ENCODE measurements around the gene LCN12.

Gene LCN12

DNA sequence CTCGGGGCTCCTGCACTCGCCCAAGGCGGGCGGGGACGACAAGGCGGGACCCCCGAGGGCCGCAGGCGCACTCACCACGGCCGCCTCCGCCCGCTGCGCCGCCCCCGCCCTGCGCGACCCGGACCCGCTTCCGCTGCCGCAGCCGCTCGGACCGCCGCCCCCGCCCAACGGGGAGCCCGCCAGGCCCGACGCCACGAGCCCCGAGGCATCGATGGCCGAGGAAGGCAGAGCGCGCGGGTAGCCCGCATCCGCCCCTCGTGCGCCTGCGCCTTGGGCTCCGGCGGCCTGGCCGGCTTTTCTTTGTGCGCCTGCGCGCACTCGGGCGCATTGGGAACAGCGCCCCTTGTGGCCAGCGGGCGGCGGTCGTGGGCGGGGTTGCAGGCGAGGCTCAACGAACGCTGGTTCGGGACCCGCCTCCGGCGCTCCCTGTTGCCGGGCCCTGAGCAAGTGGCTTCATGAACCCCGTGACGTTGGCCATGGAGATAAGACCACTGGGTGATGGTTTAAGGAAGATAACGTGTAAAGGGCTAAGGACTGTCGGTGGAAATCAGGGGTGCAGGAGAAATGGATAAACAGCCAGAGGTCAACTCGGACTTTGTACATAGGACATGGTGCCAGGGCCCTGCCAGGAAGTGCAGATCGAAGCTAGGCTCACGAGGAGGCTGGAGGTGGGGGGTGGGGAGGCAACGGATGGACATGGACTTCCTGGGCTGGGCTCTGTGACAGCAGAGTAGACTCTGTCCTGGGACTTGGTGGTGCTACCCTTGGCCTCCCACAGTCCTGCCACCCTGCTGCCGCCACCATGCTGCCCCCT, 7.3 kb upstream of the LCN12 start, which contains the start of the genes C8G and FBXW5:
C8G (plus strand) TSS at position 725 of the 814 bp plus-strand sequence; CDS start at position 803, 78 bp downstream.
FBXW5 (minus strand) TSS at position 220 of the 814 bp plus-strand sequence. CDS start 655 bp downstream, outside the sequence.
- DNase-seq (ENCODE audit: low spot score) = peak; percentile 100
- in situ Hi-C loops (cut with MboI; ENCODE audit: low pct_unique_long_range_greater_than_20kb, low sequenced_read_pairs, unreplicated experiment) = no loop called here
- peak; percentile 96 for TF ChIP-seq CTCF (IDR thresholded peaks at IDR 0.05; ENCODE audit: extremely low read depth, insufficient read depth, missing control alignments)

DNA sequence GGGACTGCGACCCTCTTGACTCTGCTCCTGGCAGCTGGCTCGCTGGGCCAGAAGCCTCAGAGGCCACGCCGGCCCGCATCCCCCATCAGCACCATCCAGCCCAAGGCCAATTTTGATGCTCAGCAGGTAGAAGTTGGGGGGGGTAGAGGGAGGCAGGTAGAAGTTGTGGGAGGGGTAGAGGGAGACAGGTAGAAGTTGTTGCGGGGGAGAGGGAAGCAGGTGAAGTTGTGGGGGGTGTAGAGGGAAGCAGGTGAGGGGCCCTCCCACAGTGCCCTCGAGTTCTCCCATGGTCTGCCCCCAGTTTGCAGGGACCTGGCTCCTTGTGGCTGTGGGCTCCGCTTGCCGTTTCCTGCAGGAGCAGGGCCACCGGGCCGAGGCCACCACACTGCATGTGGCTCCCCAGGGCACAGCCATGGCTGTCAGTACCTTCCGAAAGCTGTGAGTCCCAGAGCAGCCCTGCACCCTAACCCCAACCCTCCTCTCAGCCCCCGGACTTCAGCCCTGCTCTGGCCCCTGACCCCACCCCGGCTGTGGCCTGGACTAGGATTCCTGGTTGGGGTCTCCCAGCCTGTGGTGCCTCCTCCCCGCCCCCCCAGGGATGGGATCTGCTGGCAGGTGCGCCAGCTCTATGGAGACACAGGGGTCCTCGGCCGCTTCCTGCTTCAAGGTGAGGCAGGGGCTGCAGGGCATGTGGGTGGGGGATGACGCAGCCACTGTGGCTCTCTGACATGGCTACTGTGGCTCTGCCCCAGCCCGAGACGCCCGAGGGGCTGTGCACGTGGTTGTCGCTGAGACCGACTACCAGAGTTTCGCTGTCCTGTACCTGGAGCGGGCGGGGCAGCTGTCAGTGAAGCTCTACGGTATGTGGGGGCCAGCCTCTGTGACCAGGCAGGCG, 6.5 kb upstream of the LCN12 start:
- no peak for DNase-seq (ENCODE audit: low spot score)
- in situ Hi-C loops (cut with MboI; ENCODE audit: low pct_unique_long_range_greater_than_20kb, low sequenced_read_pairs, unreplicated experiment) = no loop called here
- no peak for TF ChIP-seq CTCF (IDR thresholded peaks at IDR 0.05; ENCODE audit: extremely low read depth, insufficient read depth, missing control alignments)

GRCh38 chr9:136946228-136947027, 5.6 kb upstream of the LCN12 start:
- TF ChIP-seq CTCF (IDR thresholded peaks at IDR 0.05; ENCODE audit: extremely low read depth, insufficient read depth, missing control alignments) = no peak
- DNase-seq (ENCODE audit: low spot score) = no peak
- in situ Hi-C loops (cut with MboI; ENCODE audit: low pct_unique_long_range_greater_than_20kb, low sequenced_read_pairs, unreplicated experiment) = no loop called here

DNA sequence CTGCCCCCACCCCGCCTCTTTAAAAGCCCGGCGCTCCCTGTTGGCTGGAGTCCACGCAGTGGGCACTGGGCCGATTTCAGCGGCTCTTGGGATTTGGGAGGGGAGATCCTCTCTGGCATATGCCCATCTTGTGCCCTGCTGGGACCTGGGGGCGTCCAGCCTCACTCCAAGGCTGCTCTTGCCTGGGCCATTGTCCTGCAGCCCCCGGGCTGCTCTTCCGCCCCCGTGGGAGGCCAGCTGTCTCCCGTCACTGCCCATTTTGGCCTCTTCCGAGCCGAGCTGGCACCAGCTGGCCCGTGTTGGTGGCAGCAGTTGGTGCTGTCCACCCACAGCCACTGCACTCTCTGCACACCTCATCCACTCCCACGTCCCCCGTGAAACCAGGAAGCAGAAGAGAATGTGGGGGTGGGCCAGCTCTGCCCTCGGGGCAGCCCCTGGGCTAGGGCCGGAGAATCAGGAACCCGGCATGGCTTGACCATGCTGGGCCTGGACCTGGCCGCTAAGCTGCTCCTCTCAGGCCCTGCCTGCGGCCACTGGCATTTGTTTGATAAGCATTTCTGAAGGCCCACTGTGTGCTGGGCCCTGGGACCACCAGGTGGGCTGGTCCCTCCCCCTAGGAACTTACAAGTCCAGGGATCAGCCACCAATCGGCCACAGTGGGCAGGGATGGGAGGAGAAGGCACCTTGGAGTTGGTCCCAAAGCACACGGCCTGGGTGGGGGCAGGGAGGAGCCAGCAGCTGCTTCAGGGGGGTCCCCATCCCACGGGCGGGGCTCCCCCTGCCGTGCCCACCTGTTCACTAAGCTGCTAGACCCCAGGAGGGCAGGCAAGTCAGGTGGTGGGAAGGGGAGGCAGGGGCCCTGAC, 4.8 kb upstream of the LCN12 start:
- in situ Hi-C loops (cut with MboI; ENCODE audit: low pct_unique_long_range_greater_than_20kb, low sequenced_read_pairs, unreplicated experiment) = no loop called here
- no peak for TF ChIP-seq CTCF (IDR thresholded peaks at IDR 0.05; ENCODE audit: extremely low read depth, insufficient read depth, missing control alignments)
- no peak for DNase-seq (ENCODE audit: low spot score)

GRCh38 chr9:136947955-136948510, 4.0 kb upstream of the LCN12 start:
- in situ Hi-C loops (cut with MboI; ENCODE audit: low pct_unique_long_range_greater_than_20kb, low sequenced_read_pairs, unreplicated experiment) = no loop called here
- peak; percentile 71 for TF ChIP-seq CTCF (IDR thresholded peaks at IDR 0.05; ENCODE audit: extremely low read depth, insufficient read depth, missing control alignments)
- no peak for DNase-seq (ENCODE audit: low spot score)

All from GM13977 (cell line).